NAMALWA (cell line): Measurements from ENCODE around the gene EMILIN2.

Experiments used
- DNase-seq: peaks from one replicate; pipeline ENCODE4 v3.0.0-alpha.2; 2015; ENCODE audit warnings: low spot score

The EMILIN2 gene

GRCh38 chr18:2954869-2955645 is 108.3 kb downstream of the EMILIN2 start:
- no peak for DNase-seq

GRCh38 chr18:2956056-2956455 is 109.2 kb downstream of the EMILIN2 start:
- DNase-seq: no peak

- DNase-seq: peak; percentile 51
Measured at GRCh38 chr18:2958819-2959298, 112.1 kb downstream of the EMILIN2 start.

- DNase-seq: no peak
Measured at GRCh38 chr18:2959341-2959740, 112.5 kb downstream of the EMILIN2 start.

- no peak for DNase-seq
Measured at GRCh38 chr18:2960983-2961696, 114.3 kb downstream of the EMILIN2 start.

GRCh38 chr18:2961821-2962220 is 115.0 kb downstream of the EMILIN2 start:
- peak; percentile 62 for DNase-seq

- peak; percentile 52 for DNase-seq
Measured at GRCh38 chr18:2963048-2963447, 116.2 kb downstream of the EMILIN2 start.

GRCh38 chr18:2964361-2965010 is 117.7 kb downstream of the EMILIN2 start:
- no peak for DNase-seq
